Activated CD4-positive, alpha-beta T cell treated with anti-CD3 and anti-CD28 coated beads, Interleukin-2, amount 50 U/mL, for 24 hours (primary cell): Measurements from ENCODE around the gene RASGRP3.

Experiments
- DNase-seq, 2 donors: peaks; one replicate each; pipeline ENCODE4 v3.0.0-alpha.2; 2020; ENCODE audit warnings: low read depth in 1 of 2, low spot score in 1 of 2

RASGRP3 gene

DNA sequence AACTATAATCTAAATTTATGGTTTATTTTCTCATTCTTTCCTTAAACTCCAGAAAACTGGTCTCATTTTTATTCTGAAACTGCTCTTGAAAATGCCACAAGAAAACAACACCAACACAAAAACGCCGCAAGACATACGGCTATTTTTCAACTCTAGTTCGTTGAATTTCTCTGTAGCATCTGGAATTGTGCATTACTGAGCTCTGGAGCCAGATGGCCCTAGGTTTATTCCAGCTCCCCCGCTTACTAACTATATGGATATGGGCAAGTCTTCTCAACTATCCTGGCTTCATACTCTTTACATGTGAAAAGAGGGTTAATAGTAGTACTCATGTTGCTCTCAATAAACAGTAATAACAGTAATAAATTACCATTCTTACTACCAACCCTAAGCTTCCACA, 102.8 kb downstream of the RASGRP3 start:
- no peak for DNase-seq

- no peak for DNase-seq
Measured at GRCh38 chr2:33581872-33582271, 105.4 kb downstream of the RASGRP3 start.

DNA sequence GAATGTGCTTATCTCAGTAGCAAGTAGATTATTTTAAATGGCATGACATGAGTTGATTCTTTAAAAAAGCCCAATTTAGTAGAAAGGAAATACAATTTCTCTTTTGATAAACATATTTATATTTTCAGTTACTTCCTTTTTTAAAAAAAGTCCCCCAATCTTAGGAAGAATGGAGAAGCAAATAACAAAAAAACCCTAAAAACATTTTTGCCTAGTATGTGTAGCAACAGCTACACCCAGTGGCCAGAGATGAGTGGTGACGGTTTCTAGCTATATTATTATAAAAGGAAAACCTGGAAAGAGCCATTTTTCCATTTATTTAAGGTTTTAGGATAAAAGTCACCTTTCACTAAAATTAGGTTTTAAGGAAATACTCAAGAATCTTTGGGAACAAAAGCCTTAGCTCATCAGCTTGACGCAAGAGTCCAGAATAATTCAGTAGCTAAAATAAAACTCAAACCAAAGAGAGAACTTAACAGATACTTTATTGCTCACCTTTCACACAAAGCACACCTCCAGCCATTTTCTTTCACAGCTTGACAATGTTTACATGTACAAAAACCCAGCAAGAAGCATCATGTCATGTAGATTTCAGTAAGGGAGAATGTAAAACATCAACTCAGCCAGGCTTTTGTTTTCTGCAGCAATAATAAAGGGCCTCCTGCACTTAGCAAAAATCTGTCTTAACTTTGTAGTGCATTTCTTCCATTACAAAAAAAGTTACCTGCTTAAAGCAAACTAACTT, 106.9 kb downstream of the RASGRP3 start:
- DNase-seq: no peak

- no peak for DNase-seq
Measured at GRCh38 chr2:33586766-33587165, 110.3 kb downstream of the RASGRP3 start.

DNA sequence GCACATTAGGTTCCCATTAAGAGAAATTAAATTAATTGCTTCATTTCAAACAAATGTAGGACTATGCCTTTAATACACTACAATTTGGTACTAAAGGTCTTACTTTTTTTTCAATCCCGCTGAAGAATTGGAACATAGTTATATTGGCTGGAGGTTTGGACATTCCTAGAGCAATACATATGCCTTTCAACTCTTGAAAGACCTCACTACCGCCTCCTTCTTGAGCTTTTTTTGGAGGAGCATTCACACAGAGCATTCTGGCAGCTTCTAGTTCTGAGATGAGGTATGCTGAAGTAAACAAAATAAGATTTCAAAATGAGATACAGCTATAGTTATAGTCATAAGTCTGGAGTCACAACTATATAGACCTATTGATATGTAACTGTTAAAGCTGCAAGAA, 111.8 kb downstream of the RASGRP3 start:
- no peak for DNase-seq

DNA sequence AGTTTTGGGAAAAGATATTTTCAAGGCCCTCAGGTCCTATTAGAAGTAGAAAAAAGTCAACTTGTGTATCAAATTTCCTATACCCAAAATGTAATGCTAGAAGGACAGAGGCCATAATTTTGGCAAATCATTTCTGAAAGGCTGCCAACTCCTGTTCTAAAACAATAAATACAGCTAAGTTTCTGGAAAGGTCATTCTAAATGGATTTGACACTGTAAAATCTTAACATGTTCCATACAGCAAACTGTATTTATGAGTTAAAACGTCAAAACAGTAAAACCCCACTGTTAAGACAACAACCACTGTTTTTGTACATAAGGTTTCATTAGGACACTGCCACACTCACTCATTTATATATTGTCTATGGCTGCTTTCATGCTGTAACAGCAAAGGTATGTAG, 113.0 kb downstream of the RASGRP3 start:
- DNase-seq: no peak

DNA sequence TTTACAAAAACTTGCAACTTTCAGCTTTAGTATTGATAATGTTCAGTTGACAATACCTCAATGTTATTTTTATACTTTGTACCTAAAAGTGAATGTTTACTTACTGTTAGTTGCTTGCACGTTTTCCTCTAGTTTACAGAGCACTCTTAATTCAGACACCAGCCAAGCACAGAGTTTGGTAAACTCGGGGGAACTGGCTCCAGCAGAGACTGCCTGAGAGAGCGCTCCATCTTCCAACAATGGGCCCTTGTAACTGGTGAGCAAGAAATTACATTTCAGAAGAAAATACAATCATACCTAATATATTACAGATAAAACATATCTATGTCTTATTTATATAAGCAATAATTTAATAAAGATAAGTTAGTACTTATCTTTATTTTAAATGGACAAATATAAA, 118.9 kb downstream of the RASGRP3 start:
- DNase-seq: no peak

DNA sequence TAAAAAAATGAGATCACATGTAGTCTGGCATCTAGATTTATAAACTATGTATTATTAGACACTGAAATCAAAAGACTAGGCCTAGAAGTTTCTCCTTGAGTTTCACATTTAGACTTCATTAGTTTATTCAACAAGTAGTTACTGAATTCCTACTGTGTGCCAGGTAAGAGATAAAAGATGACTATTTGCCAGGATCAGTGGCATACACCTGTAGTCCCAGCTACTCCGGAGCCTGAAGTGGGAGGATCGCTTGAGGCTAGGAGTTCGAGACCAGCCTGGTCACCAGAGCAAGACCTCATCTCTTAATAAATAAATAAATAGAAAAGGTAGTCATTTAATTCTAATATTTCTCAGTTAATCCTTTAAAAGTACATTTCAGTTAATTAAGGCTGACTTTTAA, 120.6 kb downstream of the RASGRP3 start:
- DNase-seq: no peak

DNA sequence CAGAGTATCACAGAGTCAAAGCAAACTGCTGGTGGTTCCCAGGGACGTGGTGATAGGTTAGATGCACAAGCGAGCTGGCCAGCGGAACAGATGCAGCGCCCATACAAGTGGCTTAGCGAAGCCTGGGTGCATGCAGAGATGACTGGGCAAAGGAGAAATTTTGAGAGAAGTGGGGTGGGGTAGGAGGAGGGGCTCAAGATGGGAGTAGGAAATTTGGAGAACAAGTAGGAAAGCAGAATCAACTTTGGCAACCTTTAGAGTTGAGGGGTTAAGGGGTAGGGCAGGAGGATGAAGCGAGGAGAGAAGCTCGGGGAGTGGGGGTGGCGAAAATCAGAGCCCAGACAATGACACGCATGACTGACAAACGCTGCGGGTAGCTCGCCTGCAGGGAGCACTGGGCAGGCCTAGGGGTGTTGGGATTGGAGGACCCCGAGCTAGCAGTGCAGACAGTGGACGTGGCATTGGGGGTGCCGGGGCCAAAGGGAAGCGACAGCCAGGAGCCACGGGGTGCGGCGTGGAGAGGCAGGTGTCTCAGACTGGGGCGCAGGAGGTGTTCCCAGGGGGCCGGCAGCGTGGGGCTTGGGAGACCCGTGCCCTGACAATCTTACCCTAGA, 122.2 kb downstream of the RASGRP3 start:
- DNase-seq: peak; percentile 18 to 20

GRCh38 chr2:33599175-33599942, 122.9 kb downstream of the RASGRP3 start, which contains the start of gene FAM98A:
TSS of gene FAM98A (minus strand) at chr2:33599299. CDS start at chr2:33599221, 78 bp downstream.
- peak; percentile 97 to 99 for DNase-seq

DNA sequence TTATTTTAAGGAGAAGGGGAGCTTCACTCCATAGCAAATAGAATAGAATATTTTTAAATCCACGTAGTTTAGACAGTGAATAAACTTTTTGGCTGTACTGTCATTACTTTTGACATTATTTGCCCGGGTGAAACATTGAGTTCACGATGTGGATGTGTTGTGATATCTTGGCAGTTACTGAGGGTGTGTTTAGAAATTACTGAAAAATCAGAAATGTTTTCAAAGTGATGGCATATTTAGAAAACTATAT, 123.4 kb downstream of the RASGRP3 start:
- no peak for DNase-seq

DNA sequence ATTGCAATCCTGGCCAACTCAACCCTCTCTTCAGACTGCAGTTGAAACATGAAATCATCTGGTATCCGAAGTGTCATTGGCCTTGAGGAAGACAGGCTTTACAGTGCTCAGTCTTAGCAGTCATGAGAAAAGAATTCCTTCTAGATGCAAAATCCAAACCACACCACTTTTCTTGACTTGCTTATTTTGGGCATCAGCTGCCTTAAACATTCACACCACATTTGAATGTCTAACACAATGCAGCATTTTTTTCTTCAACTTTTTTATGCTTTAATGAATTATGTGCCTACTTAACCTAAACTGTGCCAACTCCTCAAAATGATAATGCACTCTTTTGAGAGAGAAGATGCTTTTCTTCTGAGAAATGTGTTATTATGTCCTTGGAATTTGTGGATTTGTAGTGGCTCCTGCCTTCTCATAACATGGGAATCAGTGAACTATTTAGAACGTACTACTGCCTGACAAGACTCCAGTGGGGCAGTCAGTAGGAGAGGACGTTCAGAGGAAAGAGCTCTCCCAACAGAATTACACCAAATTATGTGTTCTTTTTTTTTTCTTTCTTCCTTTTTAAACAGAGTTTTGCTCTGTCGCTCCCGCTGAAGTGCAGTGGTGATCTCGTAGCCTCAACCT, 125.9 kb downstream of the RASGRP3 start:
- DNase-seq: no peak

DNA sequence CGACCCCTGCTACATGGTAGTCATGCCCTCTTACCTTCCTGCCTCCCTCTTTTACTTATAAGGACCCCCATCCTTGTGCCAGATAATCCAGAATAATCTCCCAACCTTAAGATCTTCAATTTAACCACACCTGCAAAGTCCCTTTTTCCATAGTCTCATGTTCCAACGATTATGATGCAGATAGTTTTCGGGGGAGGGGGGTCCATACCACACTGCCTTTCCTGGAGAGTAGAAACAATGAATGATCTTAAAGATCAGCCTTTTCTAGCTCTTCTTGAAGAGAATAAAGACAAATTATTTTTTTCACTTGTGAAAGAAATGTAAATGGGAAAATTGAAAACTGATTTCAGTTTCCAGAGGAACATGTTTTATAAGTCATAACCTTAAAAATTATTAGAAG, 127.0 kb downstream of the RASGRP3 start:
- DNase-seq: no peak

- no peak for DNase-seq
Measured at GRCh38 chr2:33605056-33605455, 128.6 kb downstream of the RASGRP3 start.

- no peak for DNase-seq
Measured at GRCh38 chr2:33606100-33606499, 129.7 kb downstream of the RASGRP3 start.

DNA sequence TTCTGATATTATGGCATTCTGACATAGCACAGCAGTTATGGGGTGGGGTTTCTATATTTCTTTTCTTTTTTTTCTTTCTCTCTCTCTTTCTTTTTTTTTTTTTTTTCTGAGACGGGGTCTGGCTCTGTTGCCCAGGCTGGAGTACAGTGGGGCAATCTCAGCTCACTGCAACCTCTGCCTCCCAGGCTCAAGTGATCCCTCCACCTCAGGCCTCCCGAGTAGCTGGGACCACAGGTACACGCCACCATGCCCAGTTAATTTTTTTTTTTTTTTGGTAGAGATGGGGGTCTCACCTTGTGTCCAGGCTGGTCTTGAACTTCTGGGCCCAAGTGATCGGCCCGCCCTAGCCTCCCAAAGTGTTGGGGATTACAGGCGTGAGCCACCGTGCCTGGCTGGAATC, 130.2 kb downstream of the RASGRP3 start:
- DNase-seq: no peak

DNA sequence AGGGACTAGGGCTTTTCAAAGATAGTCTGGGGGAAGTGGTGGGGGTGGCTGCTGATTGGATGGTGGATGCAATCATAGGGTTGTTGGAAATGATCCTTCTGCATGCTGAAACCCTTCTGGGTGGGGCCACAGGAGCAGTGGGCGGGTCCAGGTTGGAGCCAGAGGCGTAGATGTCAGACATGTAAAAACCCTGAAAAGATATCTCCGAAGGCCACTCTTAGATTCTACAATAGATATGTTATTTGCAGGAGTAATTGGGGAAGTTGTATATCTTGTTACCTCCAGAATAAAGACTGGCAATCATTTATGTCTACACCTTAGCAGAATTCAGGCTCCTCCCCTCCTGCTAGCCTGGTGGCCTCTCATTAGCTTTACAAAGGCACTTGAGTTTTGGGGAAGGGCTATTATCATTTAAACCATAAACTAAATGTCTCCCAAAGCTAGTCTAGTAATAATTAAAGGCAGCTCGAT, 130.8 kb downstream of the RASGRP3 start:
- no peak for DNase-seq

DNA sequence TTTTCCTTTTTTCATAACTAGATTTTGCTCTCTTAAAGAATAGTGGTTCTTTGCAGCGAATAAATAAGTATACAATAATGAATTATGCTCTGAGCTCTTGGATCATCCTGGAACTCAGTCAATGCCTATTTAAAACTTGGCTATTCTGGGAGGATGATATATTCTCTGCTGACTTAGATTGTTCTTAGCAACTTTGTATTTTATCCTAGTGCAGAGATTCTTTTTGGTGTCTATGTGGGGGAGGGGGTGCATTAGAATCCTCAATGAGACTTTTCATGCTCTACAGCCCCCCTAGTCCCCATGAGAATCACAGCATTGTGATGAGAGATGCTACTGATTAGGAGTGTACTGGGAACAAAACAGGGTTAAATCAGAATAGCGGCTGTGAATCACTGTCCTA, 131.5 kb downstream of the RASGRP3 start:
- DNase-seq: no peak

- no peak for DNase-seq
Measured at GRCh38 chr2:33614190-33614589, 137.7 kb downstream of the RASGRP3 start.
